NCI-H345 treated with DMSO at 0.1 percent for 48 hours (cell line): ENCODE measurements around the gene NAGS.
A peak's percentile ranks its signal among the peaks of the same experiment; 100 is the strongest.
"Not testable (repeated sequence)": the region's sequence is repeated elsewhere in the genome, so short reads cannot be mapped to it uniquely, and the experiment has no call there.

Source experiments
- DNase-seq: peaks from one replicate; lab custom pipeline; 2025; ENCODE audit not compliant: unreplicated experiment; lab: John Stamatoyannopoulos, UW

NAGS gene

GRCh38 chr17:43983515-43984411, 20.7 kb upstream of the NAGS start:
- DNase-seq, result no peak

- no peak for DNase-seq
Measured at GRCh38 chr17:43984521-43984920, 19.9 kb upstream of the NAGS start.

- no peak for DNase-seq
Measured at GRCh38 chr17:43986225-43986981, 18.0 kb upstream of the NAGS start.

GRCh38 chr17:43987131-43988021, 17.0 kb upstream of the NAGS start:
- DNase-seq, result no peak

- DNase-seq, result no peak
Measured at GRCh38 chr17:43988301-43988700, 16.1 kb upstream of the NAGS start.

- no peak for DNase-seq
Measured at GRCh38 chr17:43992641-43993040, 11.8 kb upstream of the NAGS start.

GRCh38 chr17:43994272-43995149, 9.9 kb upstream of the NAGS start:
- peak; percentile 15 for DNase-seq

GRCh38 chr17:43995150-43995471, 9.3 kb upstream of the NAGS start:
- DNase-seq, result no peak

- not testable (repeated sequence) for DNase-seq
Measured at GRCh38 chr17:43997180-43997579, 7.2 kb upstream of the NAGS start.

- no peak for DNase-seq
Measured at GRCh38 chr17:43998552-43998951, 5.9 kb upstream of the NAGS start.

GRCh38 chr17:43999024-43999423, 5.4 kb upstream of the NAGS start:
- DNase-seq, result no peak

- no peak for DNase-seq
Measured at GRCh38 chr17:44000141-44000860, 4.1 kb upstream of the NAGS start.

- DNase-seq, result no peak
Measured at GRCh38 chr17:44000871-44001460, 3.5 kb upstream of the NAGS start.

GRCh38 chr17:44001461-44001920, 2.9 kb upstream of the NAGS start:
- no peak for DNase-seq

GRCh38 chr17:44002141-44002848, 2.1 kb upstream of the NAGS start:
- no peak for DNase-seq

GRCh38 chr17:44004761-44005526, 522 bp downstream of the NAGS start:
- DNase-seq, result no peak

GRCh38 chr17:44005527-44006271, 1.3 kb downstream of the NAGS start:
- DNase-seq, result no peak
